ENCODE data around the gene CDK10.

DNA sequence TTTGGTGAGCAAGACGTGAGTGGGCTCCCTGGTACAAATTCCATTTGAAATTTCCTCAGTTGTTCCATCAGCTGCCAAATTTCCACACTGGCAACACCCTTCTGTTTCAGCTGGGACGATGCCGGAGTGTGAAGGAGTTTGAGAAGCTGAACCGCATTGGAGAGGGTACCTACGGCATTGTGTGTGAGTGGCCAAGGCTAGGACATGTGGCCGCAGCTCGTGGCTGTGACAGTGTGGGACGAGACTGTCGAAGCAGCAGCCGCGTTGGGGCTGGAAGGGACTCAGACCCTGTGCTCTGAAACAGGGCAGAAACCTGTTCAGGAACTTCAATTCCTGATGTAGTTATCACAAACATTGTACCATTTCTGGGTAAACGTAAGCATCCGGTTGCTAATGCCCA, 2.7 kb downstream of the CDK10 start:
- TF ChIP-seq, protein P1, sequence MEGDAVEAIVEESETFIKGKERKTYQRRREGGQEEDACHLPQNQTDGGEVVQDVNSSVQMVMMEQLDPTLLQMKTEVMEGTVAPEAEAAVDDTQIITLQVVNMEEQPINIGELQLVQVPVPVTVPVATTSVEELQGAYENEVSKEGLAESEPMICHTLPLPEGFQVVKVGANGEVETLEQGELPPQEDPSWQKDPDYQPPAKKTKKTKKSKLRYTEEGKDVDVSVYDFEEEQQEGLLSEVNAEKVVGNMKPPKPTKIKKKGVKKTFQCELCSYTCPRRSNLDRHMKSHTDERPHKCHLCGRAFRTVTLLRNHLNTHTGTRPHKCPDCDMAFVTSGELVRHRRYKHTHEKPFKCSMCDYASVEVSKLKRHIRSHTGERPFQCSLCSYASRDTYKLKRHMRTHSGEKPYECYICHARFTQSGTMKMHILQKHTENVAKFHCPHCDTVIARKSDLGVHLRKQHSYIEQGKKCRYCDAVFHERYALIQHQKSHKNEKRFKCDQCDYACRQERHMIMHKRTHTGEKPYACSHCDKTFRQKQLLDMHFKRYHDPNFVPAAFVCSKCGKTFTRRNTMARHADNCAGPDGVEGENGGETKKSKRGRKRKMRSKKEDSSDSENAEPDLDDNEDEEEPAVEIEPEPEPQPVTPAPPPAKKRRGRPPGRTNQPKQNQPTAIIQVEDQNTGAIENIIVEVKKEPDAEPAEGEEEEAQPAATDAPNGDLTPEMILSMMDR (conservative IDR thresholded peaks at IDR 0.05): no peak
- no peak for TF ChIP-seq EZH2 (IDR thresholded peaks at IDR 0.05; ENCODE audit: low read depth)

All from PC-9 (cell line).